Measurements from ENCODE around the gene AKR1C1.

- no peak for TF ChIP-seq POU6F1 (CRISPR knock-in tag; IDR thresholded peaks at IDR 0.05; ENCODE audit: borderline replicate concordance, low read depth)
- no peak for TF ChIP-seq PATZ1 (CRISPR knock-in tag; IDR thresholded peaks at IDR 0.05; ENCODE audit: borderline replicate concordance)
Measured at GRCh38 chr10:4977025-4977424, 13.8 kb downstream of the AKR1C1 start.
